Stomach smooth muscle (tissue), 2 donors: ENCODE measurements around the gene NEURL1B.
A peak's percentile ranks its signal among the peaks of the same experiment; 100 is the strongest.
"Not testable (repeated sequence)": the region's sequence is repeated elsewhere in the genome, so short reads cannot be mapped to it uniquely, and the experiment has no call there.

Experiments
- H3K27ac ChIP-seq: one replicate; pipeline ENCODE4 v1.7.0; 2013; ENCODE audit warnings: mild to moderate bottlenecking, low read length, inconsistent platforms
- H3K27me3 ChIP-seq, 2 donors: one replicate each; pipeline ENCODE4 v1.7.0; 2013; ENCODE audit warnings: low read length in 2 of 2; ENCODE audit not compliant: insufficient read depth in 2 of 2, control insufficient read depth in 1 of 2
- H3K36me3 ChIP-seq, 2 donors: one replicate each; pipeline ENCODE4 v1.7.0; 2013; ENCODE audit warnings: low read length in 2 of 2; ENCODE audit not compliant: control insufficient read depth in 2 of 2, insufficient read depth in 2 of 2
- H3K4me1 ChIP-seq: one replicate; pipeline ENCODE4 v1.7.0; 2013; ENCODE audit warnings: low read length; ENCODE audit not compliant: control insufficient read depth, insufficient read depth
- H3K4me3 ChIP-seq, 2 donors: one replicate each; pipeline ENCODE4 v1.7.0; 2013; ENCODE audit warnings: low read length in 2 of 2
- H3K9ac ChIP-seq, 2 donors: one replicate each; pipeline ENCODE4 v1.7.0; 2013; ENCODE audit warnings: low read length in 2 of 2, mild to moderate bottlenecking in 1 of 2
- H3K9me3 ChIP-seq, 2 donors: one replicate each; pipeline ENCODE4 v1.7.0; 2013; ENCODE audit warnings: low read length in 2 of 2; ENCODE audit not compliant: control insufficient read depth in 2 of 2
- donor health status: healthy.
- donor health status: Pancreatic carcinoma.

The NEURL1B gene

DNA sequence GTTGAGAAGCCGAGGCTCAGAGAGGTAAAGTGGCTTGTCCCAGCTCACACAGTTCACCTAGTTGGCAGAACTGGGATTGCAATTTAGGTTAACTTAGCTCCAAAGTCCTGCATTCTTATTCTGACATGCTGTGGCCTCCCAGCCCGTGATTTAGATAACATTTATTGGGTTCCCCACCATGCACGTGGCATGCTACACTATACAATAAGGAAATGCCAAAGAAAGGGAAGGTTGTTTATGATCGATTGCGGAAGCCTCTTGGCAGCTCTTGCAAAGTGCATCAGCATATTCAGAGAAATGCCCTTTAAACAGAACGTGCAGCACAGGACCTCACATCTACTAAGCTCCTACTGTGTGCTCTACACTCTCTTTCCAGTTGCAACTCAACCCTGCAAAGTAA, 3.2 kb downstream of the NEURL1B start:
- Histone ChIP-seq H3K4me3 (peak overlapping the region; percentile 69 to 83), H3K9me3 (no peaks in the 10 kb centered on the region), H3K36me3 (peaks cover 0 to 6% of the 10 kb centered on the region in 2 donors), H3K9ac (no peak overlapping the region), H3K27me3 (no peaks in the 10 kb centered on the region), H3K4me1 (peaks cover 70% of the 10 kb centered on the region), H3K27ac (peak overlapping the region; percentile 76)

DNA sequence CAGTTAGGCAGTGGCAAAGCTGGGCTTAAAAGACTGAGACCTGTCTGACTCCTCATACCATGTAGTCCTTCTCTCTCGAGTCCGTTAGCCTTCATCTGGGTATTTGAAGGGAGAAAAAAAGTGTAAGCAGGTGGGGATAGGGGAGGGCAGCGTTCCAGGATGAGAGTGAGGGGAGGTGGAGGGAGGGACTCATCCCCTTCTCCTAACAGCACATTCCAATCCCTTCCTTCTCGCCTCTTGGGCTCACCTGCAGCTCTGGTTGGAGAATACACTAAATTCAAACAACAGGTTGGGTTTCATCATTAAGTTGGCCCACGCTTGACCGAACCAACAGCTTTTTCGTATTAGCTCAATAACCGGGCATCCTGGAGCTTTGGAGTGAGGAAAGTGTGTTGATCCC, 3.6 kb downstream of the NEURL1B start:
- H3K36me3 ChIP-seq, result peaks cover 0 to 6% of the 10 kb centered on the region in 2 donors
- no peaks in the 10 kb centered on the region for H3K9me3 ChIP-seq
- H3K27me3 ChIP-seq, result no peaks in the 10 kb centered on the region
- peak overlapping the region; percentile 75 for H3K27ac ChIP-seq
- H3K9ac ChIP-seq, result no peak overlapping the region
- H3K4me1 ChIP-seq, result peaks cover 72% of the 10 kb centered on the region
- peak overlapping the region in 1 of 2 donors; percentile 83 for H3K4me3 ChIP-seq

DNA sequence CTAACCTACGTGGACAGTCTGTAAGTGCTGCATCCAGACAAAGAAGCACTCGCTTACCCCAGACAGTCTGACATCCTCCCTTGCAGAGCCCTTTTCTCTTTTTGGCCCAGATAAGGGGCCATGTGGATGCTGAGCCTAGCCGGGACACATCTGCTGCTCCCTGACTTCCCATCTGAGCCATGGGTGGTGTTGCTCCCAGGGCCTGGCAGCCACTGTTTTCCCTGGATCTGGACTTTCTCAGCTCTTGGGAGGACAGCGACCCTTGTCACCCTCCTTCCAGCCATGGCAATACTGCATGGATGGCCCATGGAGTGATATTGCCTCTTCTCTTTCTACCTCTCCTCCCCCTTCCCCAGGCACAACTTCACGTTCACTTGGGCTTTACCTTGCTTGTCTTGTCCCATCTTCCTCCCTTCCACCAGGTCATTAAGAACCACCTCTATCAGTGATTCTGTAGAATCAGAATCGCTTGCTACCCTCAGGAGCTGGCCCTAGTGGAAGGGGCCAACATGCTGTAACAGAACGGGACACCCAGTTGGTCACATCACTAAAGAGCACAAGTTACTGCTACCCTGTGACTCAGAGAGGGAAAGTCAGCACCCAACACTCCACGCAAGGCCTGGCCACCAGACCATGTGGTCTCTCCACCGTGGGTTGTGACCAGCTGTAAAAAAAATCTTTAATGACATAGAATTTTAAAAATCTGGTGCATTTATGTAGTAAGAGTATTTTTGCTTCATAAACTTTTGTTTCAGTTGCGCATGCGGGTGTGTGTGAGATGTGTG, 4.4 kb downstream of the NEURL1B start:
- Histone ChIP-seq H3K27ac (peak overlapping the region; percentile 75), H3K9ac (no peak overlapping the region), H3K36me3 (peaks cover 0 to 6% of the 10 kb centered on the region in 2 donors), H3K4me1 (peaks cover 76% of the 10 kb centered on the region), H3K9me3 (no peaks in the 10 kb centered on the region), H3K4me3 (peak overlapping the region in 1 of 2 donors; percentile 29), H3K27me3 (no peaks in the 10 kb centered on the region)

DNA sequence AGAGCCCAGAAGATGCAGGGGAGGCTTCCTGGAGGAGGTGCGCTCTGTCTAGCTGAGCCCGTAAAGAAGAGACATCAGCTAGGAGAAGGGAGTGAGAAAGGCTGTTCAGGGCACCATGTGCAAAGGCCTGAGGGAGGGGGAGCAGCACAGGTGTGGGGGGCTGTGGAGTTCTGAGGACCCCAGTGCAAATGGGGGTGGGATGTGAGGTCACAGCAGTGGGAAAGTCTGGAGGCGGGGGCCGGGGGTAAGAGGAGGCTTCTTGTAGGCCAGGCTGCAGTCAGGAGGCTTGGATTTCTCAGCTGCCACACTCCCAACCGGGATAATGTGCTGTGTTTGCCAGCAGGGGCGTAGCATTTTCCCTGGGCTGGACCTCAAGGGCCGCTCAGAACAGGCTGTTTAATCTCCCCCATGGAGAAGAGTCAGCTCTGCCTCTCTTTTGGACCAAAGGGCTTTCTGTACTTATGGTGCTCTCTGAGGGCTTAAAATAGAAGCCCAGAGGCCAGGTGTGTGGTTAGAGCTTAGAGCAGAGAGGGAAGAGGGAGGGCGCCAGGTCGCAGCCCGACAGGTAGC, 5.7 kb downstream of the NEURL1B start:
- peak overlapping the region in 1 of 2 donors; percentile 10 for H3K9ac ChIP-seq
- H3K27me3 ChIP-seq, result no peaks in the 10 kb centered on the region
- H3K4me1 ChIP-seq, result peaks cover 71% of the 10 kb centered on the region
- peak overlapping the region; percentile 75 for H3K27ac ChIP-seq
- peak overlapping the region in 1 of 2 donors; percentile 22 for H3K4me3 ChIP-seq
- H3K36me3 ChIP-seq, result peaks cover 0 to 6% of the 10 kb centered on the region in 2 donors
- H3K9me3 ChIP-seq, result no peaks in the 10 kb centered on the region

DNA sequence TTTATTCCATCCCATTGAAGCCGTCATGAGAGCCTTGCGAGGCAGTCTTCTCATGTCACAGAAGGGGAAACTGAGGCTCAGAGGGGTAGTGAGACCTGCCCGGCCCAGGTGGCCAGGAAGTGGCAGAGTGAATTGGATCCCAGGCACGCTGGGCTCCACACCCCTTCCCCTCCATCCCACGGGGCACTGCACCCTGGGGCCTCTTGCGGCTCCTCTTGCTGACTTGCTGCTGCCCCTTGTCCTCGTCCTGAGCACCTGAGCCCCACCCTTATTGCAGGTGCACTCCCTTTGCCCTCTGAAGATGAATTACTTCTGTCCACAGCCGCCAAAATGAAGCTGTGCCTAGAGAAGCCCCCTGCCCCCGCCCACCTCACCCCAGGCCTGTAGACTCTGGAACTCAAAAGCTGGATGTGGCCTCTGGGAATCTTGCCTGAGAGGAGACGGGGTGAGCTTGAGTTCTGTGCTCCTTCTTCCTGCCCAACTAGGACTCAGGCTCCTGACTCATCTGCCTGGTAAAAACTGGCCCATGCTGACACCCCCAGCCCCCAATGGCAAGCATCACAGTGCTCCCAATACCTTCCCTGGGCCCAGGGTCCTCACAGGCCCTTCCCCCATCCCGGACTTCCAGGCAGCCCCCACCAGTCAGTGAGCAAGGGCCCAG, 6.4 kb downstream of the NEURL1B start:
- H3K4me1 ChIP-seq, result peaks cover 65% of the 10 kb centered on the region
- H3K27ac ChIP-seq, result peak overlapping the region; percentile 75
- H3K4me3 ChIP-seq, result peak overlapping the region in 1 of 2 donors; percentile 22
- no peaks in the 10 kb centered on the region for H3K9me3 ChIP-seq
- no peak overlapping the region for H3K9ac ChIP-seq
- H3K36me3 ChIP-seq, result peaks cover 0 to 6% of the 10 kb centered on the region in 2 donors
- H3K27me3 ChIP-seq, result no peaks in the 10 kb centered on the region

DNA sequence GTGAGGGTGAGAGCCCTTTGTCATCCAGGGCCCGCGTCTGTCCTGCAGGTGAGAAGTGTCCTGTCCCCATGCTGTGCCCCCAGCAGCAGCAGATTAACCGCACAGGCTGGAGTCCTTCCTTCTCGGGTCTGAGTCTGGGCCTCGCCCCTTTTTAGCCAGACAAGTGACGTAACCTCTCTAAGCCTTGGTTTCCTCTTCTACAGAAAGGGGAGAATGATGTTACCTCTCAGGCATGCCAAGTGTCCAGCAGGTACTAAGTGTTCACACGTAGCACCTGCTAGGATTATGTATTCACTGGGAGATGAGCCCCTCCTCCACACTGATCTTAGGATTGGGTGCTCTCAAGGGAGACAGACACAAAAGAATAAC, 6.9 kb downstream of the NEURL1B start:
- Histone ChIP-seq H3K9me3 (no peaks in the 10 kb centered on the region), H3K27me3 (no peaks in the 10 kb centered on the region), H3K27ac (peak overlapping the region; percentile 11), H3K4me3 (no peak overlapping the region), H3K9ac (no peak overlapping the region), H3K4me1 (peaks cover 60% of the 10 kb centered on the region), H3K36me3 (peaks cover 0 to 6% of the 10 kb centered on the region in 2 donors)

DNA sequence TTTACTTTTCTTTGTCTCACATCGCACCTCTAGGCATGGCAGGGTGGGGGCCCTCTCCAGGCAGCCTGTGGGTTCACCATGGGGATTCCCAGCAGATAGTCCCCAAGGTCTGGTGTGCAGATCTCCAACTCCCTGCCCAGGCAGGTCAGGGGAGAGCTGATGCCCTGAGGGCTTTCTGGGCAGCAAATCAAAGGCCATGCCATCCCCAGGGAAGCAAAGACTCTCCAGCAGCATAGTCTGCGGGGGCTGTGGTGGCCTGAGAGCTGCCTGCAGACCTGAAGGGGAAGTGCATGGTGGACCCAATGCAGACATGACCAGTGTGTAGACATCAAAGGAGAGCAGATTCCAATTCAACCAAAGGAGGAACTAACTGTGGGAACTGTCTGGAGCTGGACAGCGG, 7.7 kb downstream of the NEURL1B start:
- H3K9me3 ChIP-seq, result no peaks in the 10 kb centered on the region
- no peak overlapping the region for H3K9ac ChIP-seq
- H3K27ac ChIP-seq, result no peak overlapping the region
- H3K4me3 ChIP-seq, result no peak overlapping the region
- H3K36me3 ChIP-seq, result peaks cover 0 to 6% of the 10 kb centered on the region in 2 donors
- no peaks in the 10 kb centered on the region for H3K27me3 ChIP-seq
- H3K4me1 ChIP-seq, result peaks cover 52% of the 10 kb centered on the region

DNA sequence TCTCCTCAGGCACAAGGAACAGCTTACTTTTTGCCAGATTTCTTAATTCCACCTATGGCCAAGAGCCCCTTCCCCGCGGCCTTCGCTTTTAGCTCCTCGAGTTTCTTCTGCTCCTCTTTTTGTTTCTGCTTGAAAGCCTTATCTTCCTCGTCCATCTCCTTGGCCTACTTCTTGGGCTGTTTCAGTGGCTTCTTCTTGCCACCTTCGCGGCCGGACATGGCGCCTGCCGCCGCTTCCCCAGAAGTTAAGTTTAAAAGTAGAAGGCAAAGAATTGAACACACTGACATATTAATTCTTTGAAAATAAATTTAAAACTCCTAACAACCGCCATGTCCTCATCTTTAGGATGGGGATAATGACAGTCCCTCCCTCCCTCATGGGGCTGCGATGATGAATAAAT, 15.4 kb downstream of the NEURL1B start:
- H3K27me3 ChIP-seq, result not testable (repeated sequence)

DNA sequence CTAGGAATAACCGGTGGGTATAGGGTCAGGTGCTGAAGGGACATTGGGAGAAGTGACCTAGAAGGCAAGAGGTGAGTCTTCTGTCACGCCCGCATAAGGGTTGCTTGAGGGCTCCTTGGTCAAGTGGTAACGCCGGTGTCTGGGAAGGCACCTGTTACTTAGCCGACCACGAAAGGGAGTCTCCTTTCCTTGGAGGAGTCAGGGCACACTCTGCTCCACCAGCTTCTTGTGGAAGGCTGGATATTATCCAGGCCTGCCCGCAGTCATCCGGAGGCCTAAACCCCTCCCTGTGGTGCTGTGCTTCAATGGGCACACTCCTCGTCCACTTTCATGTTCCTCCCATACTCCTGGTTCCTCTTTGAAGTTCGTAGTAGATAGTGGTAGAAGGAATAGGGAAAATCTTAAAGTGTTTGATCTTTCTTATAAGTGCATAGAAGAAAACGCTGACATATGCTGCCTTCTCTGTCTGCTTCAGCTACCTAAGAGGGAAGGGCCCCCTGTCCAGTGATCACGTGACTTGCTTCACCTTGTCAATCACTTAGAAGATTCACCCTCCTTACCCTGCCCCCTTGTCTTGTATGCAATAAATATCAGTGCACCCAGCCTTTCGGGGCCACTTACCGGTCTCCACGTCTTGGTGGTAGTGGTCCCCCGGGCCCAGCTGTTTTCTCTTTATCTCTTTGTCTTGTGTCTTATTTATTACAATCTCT, 16.6 kb downstream of the NEURL1B start:
- Histone ChIP-seq H3K4me3 (peak overlapping the region in 1 of 2 donors; percentile 29), H3K4me1 (peaks cover 58% of the 10 kb centered on the region), H3K27ac (peak overlapping the region; percentile 97)
- not testable (repeated sequence) for H3K9me3 ChIP-seq, H3K27me3 ChIP-seq, H3K9ac ChIP-seq, H3K36me3 ChIP-seq

More for the DNA sequence above, 15.4 kb downstream of the NEURL1B start:
- not testable (repeated sequence) for H3K9ac ChIP-seq, H3K9me3 ChIP-seq, H3K36me3 ChIP-seq, H3K4me3 ChIP-seq, H3K27ac ChIP-seq
- peaks cover 47% of the 10 kb centered on the region for H3K4me1 ChIP-seq

DNA sequence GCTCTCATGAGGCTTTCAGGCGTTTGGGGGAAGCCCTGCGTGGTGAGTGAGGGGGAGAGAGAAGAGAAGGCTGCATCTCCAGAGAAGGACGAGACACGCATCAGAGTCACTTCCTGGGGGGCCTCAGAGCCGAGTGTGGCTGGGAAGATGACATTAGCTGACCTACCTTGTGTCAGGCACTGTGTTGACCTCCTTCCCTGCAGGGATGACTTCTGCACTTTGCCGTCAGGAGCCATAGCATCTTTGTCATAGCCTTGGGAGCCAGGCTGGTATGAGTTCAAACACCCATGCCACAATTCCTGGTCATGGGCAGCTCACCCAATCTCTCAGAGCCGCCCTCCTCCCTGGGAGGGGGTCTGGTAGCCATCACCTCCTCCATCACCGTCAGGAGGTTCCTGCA, 17.3 kb downstream of the NEURL1B start:
- Histone ChIP-seq H3K27ac (peak overlapping the region; percentile 97), H3K4me3 (peak overlapping the region in 1 of 2 donors; percentile 29), H3K27me3 (no peaks in the 10 kb centered on the region), H3K9ac (peak overlapping the region in 1 of 2 donors; percentile 42), H3K4me1 (peaks cover 60% of the 10 kb centered on the region), H3K36me3 (peaks cover 0 to 3% of the 10 kb centered on the region in 2 donors), H3K9me3 (peaks cover 0 to 7% of the 10 kb centered on the region in 2 donors)
